ENCODE measurements around the gene PTPRM. TPM values are rescaled to one million over a fixed set of nuclear protein-coding genes. Genes with fewer than 3 reads are reported as not detected.

Gene PTPRM
- total RNA-seq, 1 experiment from 2014 or later: 100.0 TPM

DNA sequence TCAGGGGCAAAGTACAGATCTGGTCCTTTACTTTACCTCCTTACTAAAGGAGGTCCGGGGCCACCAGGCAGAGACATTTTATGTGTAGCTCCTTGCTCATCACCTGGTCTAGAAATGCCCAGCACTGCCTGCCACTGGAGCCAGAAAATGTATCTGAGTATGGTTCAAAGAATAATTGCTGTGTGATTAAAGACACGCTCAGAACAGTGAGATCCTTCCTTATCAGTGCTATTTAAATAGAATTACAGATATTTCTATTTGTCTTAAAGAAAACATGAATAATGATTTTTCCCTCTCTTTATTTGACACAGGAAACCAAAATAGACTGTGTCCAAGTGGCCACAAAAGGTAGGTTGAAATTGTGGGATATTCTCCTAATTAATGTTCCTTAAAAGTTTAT is 547.4 kb downstream of the PTPRM start:
- Histone ChIP-seq H3K4me3 (ENCODE audit: low read depth, low read length) (no peak overlapping the region), H3K9me3 (no peaks in the 10 kb centered on the region), H3K27me3 (replicated peaks; ENCODE audit: control insufficient read depth, insufficient read depth, low read length) (no peaks in the 10 kb centered on the region), H3K4me1 (0 out of 2 replicates have a peak, but pooled peaks cover 5% of the 10 kb centered on the region), H3K36me3 (ENCODE audit: control insufficient read depth, insufficient read depth, low read length) (no peaks in the 10 kb centered on the region)
- H3K27ac Mint-ChIP-seq (ENCODE audit: unreplicated experiment): no peak overlapping the region
- TF ChIP-seq CTCF (IDR thresholded peaks at IDR 0.05; ENCODE audit: insufficient read depth in 1 of 2, low read depth in 1 of 2, low read length in 1 of 2, severe bottlenecking in 1 of 2, unreplicated experiment in 1 of 2): no peak
- H3K9me3 Mint-ChIP-seq (ENCODE audit: unreplicated experiment): no peaks in the 10 kb centered on the region
- no peaks in the 10 kb centered on the region for H3K27me3 Mint-ChIP-seq (ENCODE audit: insufficient read depth, unreplicated experiment)
- POLR2A ChIA-PET: no interaction called here
- H3K4me1 Mint-ChIP-seq (ENCODE audit: low read depth, unreplicated experiment): no peaks in the 10 kb centered on the region
- intact Hi-C loops (cut with micrococcal nuclease; ENCODE audit: unreplicated experiment): no loop called here
- BruUV-seq (replicated peaks): no TSS peak
- no peak for DNase-seq
- H3K4me3 Mint-ChIP-seq (ENCODE audit: unreplicated experiment): no peak overlapping the region
- CTCF ChIA-PET: no interaction called here
- no peaks in the 10 kb centered on the region for H3K36me3 Mint-ChIP-seq (ENCODE audit: insufficient read depth, unreplicated experiment)

DNA sequence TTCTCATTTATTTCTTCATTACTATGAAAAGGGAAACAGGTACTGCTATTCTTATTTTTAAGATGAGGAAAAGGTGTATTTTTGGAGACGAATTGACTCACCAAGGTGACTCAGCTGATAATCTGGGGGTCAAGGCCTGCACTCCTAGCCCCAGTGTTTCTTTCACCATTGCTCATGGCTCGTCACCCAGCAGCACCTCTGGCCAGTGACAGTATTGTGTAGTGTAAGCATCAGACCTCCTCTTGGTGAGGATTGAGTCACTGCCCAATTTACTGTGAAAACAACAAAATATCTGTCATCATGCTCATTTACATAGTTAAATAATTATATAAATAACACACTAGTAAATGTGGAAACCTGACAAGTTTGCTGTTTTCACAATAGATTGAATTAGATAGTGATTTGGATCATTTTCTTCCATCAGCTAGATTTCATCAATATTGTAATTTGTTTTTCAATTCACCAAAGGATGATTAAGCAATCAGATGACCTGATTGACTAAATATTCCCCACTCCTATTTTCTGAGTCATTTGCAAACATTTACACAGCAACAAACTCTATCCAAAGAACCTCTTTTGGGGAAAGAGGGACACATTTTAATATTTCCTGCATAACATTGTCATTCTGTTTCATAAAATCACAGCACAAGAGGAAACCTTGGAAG is 549.4 kb downstream of the PTPRM start:
- intact Hi-C loops (cut with micrococcal nuclease; ENCODE audit: unreplicated experiment): no loop called here
- Histone ChIP-seq H3K27me3 (replicated peaks; ENCODE audit: control insufficient read depth, insufficient read depth, low read length) (no peaks in the 10 kb centered on the region), H3K9me3 (no peaks in the 10 kb centered on the region), H3K4me3 (ENCODE audit: low read depth, low read length) (no peak overlapping the region), H3K4me1 (peaks cover 8% of the 10 kb centered on the region; the same call in 1 of the 2 replicates), H3K36me3 (ENCODE audit: control insufficient read depth, insufficient read depth, low read length) (no peaks in the 10 kb centered on the region; the same call in 1 of the 2 replicates)
- TF ChIP-seq CTCF (IDR thresholded peaks at IDR 0.05; ENCODE audit: insufficient read depth in 1 of 2, low read depth in 1 of 2, low read length in 1 of 2, severe bottlenecking in 1 of 2, unreplicated experiment in 1 of 2): no peak
- no TSS peak for BruUV-seq (replicated peaks)
- Mint-ChIP-seq H3K9me3 (ENCODE audit: unreplicated experiment) (no peaks in the 10 kb centered on the region), H3K36me3 (ENCODE audit: insufficient read depth, unreplicated experiment) (no peaks in the 10 kb centered on the region), H3K4me3 (ENCODE audit: unreplicated experiment) (no peak overlapping the region), H3K4me1 (ENCODE audit: low read depth, unreplicated experiment) (no peaks in the 10 kb centered on the region), H3K27ac (ENCODE audit: unreplicated experiment) (no peak overlapping the region), H3K27me3 (ENCODE audit: insufficient read depth, unreplicated experiment) (no peaks in the 10 kb centered on the region)
- ChIA-PET CTCF (no interaction called here), POLR2A (no interaction called here)
- DNase-seq: no peak

- Mint-ChIP-seq H3K4me1 (ENCODE audit: low read depth, unreplicated experiment) (peaks cover 4% of the 10 kb centered on the region), H3K4me3 (ENCODE audit: unreplicated experiment) (no peak overlapping the region), H3K9me3 (ENCODE audit: unreplicated experiment) (no peaks in the 10 kb centered on the region), H3K27me3 (ENCODE audit: insufficient read depth, unreplicated experiment) (no peaks in the 10 kb centered on the region), H3K27ac (ENCODE audit: unreplicated experiment) (no peak overlapping the region), H3K36me3 (ENCODE audit: insufficient read depth, unreplicated experiment) (no peaks in the 10 kb centered on the region)
- intact Hi-C loops (cut with micrococcal nuclease; ENCODE audit: unreplicated experiment): no loop called here
- no peak for TF ChIP-seq CTCF (IDR thresholded peaks at IDR 0.05; ENCODE audit: insufficient read depth in 1 of 2, low read depth in 1 of 2, low read length in 1 of 2, severe bottlenecking in 1 of 2, unreplicated experiment in 1 of 2)
- Histone ChIP-seq H3K4me3 (ENCODE audit: low read depth, low read length) (no peak overlapping the region), H3K4me1 (peaks cover 13% of the 10 kb centered on the region), H3K27me3 (replicated peaks; ENCODE audit: control insufficient read depth, insufficient read depth, low read length) (no peaks in the 10 kb centered on the region), H3K36me3 (ENCODE audit: control insufficient read depth, insufficient read depth, low read length) (no peaks in the 10 kb centered on the region; the same call in 1 of the 2 replicates), H3K9me3 (no peaks in the 10 kb centered on the region)
- ChIA-PET POLR2A (no interaction called here), CTCF (no interaction called here)
- DNase-seq: no peak
- no TSS peak for BruUV-seq (replicated peaks)
Observed at GRCh38 chr18:8117006-8117371, 549.9 kb downstream of the PTPRM start.

All from Caco-2 (cell line).